ENCODE results near the gene TMCO1.
"Not testable (repeated sequence)": the region's sequence is repeated elsewhere in the genome, so short reads cannot be mapped to it uniquely, and the experiment has no call there.

The TMCO1 gene

DNA sequence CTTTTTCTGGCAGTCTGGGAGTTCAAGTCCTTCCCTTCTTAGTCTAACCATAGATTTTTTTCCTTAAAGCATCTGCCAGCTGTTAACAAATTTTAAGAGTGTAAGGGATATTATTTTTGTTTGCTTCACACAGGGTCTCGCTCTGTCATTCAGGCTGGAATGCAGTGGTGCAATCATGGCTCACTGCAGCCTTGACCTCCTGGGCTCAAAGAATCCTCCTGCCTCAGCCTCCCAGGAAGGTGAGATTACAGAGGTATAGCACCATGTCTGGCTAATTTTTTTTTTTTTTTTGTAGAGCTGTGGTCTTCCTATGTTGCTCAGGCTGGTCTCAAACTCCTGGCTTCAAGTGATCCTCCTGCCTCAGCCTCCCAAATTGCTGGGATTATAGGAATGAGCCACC, 23.8 kb downstream of the TMCO1 start:
- DNase-seq, result not testable (repeated sequence)

DNA sequence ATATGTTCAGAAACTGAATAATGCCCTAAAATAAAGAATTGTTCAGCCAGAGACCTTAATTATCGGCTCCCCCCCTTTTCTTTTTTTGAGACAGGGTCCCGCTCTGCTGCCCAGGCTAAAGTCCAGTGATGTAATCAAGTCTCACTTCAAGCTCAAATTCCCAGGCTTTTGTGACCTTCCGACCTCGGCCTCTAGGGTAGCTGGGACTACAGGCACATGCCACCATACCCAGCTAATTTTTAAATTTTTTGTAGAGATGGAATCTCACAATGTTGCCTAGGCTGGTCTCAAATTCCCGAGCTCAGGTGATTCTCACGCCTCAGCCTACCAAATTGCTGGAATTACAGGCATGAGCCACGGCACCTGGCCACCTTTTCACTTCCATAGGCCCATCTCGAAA, 26.5 kb downstream of the TMCO1 start:
- DNase-seq, result no peak

DNA sequence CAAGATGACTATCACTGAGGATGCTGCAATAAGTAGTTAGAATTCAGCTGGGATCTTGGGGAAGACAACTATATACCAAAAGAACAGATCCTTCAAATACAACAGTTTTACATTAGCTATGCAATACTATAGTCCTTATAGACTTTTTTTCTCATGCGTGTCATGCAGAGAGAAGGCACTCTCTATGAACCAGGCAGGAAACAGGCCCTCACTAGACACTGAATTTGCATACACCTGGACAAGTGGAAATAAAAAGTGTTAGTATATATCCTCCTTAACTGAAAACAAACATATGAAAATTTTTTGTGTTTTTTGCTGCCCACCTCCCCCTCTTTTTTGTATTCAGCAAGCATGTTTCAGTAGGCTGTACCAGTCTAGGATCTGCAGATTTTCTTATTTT, 29.9 kb downstream of the TMCO1 start:
- DNase-seq, result no peak

DNA sequence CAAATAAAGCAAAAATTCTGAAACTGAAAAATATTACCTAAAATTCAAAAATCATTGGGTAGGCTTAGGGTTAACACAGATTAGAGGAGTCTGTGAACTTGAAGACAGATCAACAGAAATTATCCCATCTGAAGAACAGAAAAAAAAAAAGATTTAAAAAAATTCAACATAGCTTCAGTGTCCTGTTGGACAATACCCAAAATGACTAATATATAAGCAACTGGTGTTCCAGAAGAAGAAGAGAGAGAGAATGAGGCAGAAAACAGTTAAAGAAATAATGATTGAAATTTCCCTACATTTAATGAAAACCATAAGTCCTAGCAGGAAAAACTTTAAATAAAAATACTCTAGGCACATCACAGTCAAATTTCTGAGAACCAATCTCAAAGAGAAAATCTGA, 31.5 kb downstream of the TMCO1 start:
- DNase-seq, result no peak

DNA sequence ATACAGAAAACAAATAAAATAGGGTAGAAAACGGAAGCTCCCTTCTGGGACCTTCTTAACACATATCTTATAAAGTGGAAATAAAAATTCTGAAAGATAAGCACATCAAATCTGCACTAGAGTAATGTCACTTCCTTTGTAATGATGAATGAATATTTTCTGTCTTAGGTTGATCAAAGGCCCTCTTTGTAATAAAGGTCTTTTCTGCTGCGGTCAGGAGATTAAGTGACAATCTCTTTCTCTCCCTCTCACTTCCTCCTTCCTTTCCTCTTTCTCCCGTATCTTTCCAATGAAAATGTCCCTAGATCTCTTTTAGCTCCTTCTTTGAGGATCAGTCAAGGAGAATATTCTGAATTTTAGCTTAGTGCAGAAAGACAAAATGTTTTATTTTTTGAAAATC, 33.8 kb downstream of the TMCO1 start:
- no peak for DNase-seq

DNA sequence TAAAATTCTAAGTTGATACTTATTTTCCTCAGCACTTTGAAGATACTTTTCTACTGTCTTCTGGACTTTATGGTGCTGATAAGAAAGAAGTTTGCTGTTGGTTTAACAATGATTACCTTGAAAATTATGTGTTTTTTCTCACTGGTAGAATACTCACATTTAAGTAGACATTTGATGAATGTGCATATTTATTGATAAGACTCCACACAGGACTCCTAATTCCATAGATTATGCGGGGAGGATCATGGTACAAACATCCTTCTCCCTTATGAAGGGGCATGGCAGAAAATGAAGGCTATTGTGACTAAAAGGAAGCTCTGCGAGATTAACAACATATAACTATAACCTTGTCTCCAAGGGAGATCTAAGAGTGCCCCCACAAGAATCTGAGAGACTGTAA, 41.8 kb downstream of the TMCO1 start:
- no peak for DNase-seq

DNA sequence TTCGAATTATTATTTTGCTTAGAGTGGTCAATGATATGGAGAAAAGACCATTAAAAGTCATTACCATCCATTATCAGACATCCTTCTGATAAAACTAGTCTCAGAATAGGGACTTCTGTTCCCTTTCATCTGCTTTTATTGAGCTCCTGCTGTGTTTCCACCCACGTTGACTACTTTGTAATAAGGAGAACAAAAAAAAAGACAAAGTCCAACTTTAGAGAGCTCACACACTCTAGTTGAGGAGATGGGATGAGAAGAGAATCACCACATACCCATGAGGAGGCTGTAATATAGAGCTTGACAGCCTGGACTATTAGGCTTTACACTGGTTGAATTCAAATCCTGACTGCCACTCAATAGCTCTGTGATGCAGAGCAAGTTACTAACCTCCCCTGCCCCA, 42.5 kb downstream of the TMCO1 start:
- DNase-seq, result no peak

DNA sequence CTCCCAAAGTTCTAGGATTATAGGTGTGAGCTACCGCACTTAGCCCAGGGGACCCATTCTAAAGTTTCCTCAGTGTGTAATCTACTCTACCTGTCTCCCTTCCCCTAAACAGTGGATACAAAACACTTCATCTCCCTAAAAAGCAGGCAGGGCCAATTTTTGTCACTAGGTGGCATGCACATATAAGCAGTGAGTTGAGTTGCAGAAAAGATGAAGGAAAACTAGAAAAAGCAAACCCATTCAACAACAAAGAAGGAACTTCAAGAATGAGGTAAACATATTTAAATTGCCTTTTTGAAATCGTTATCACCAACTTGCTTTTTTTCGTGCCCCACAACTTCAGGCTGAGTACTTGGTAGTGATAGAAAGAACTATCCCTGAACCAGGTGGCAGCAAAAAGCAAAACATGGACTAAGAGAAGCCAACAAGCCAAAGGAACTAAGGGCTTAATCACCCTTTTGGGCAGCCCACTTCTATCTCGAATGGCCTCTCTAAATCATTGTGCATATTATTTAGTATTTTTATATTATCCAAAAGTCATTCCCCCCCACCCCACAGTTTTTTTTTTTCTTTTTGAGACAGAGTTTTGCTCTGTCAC, 50.7 kb downstream of the TMCO1 start:
- peak; percentile 50 for DNase-seq

DNA sequence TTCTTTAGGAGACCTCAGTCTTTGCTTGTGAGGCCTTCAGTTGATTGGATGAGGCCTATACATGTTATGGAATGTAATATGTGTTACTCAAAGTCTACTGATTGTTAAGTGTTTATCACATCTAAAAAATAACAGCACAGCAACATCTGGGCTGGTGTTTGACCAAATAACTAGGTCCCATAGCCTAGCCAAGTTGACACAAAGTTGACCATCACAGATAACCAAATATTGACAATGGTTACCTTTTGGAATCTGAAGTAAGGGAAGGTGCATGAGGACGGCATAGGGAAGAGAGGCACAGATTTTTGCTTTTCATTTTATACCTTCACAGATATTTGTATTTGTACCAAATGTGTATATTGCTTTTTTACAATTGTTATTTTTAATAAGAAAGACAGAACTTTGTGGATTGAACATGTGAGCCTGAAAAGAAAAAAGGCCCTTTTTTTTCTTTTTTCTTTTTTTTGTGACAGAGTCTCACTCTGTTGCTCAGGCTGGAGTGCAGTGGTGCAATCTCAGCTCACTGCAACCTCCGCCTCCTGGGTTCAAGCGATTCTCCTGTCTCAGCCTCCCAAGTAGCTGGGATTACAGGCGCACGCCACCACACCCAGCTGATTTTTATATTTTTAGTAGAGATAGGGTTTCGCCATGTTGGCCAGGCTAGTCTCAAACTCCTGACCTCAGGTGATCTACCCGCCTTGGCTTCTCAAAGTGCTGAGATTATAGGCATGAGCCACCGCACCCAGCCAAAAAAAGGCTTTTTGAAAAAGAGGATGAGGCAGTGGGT, 52.2 kb downstream of the TMCO1 start:
- DNase-seq, result not testable (repeated sequence)

DNA sequence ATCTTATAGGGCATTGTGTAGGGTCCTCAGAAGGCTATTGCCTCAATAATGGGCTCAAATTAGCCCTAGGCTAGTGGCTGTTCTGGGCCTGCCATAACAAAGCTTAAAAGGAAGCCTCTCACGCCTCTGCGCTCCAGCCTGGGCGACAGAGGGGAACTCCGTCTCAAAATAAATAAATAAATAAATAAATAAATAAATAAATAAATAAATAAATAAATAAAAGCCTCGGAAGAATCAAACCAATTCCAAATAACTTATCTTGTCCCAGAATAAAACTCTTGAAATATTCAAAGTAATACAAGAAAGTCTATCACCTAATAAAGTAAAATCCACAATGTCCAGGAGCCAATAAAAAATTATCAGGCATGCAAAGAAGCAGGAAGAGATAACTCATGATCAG, 55.9 kb downstream of the TMCO1 start:
- no peak for DNase-seq

DNA sequence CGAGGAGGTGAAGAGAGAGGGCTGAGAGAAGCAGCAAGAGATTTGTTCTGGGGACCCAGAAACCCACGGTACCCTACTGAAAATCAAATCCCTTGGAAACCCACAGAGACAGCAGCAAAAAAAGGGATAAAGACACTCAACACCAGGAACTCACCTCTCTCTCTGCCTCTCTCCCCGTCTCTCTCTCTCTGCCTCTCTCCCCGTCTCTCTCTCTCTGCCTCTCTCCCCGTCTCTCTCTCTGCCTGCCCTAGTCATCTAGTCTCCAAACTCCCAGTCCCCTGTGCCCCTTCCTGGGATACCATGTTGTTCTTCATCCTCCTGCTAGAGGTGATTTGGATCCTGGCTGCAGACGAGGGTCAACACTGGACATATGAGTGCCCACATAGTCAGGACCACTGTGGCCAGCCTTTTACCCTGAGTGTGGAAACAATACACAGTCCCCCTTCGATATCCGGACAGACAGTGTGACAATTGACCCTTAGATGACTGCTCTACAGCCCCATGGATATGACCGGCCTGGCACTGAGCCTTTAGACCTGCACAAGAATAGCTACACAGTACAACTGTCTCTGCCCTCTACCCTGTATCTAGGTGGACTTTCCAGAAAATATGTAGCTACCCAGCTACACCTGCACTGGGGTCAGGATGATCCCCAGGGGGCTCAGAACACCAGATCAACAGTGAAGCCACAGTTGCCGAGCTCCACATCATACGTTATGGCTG, 60.5 kb downstream of the TMCO1 start:
- DNase-seq, result no peak

DNA sequence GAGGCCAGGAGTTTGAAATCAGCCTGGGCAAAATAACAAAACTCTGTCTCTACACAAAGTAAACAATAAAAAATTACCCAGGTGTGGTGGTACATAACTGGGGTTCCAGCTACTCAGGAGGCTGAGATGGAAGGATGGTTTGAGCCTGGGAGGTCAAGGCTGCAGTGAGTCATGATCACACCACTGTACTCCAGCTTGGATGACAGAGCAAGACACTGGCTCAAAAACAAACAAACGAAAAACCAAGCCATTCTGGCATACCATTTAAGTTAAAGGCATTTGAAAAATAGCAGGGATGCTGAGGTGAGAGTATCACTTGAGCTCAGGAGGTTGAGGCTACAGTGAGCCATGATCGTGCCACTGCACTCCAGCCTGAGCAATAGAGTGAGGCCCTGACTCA, 65.0 kb downstream of the TMCO1 start:
- no peak for DNase-seq

DNA sequence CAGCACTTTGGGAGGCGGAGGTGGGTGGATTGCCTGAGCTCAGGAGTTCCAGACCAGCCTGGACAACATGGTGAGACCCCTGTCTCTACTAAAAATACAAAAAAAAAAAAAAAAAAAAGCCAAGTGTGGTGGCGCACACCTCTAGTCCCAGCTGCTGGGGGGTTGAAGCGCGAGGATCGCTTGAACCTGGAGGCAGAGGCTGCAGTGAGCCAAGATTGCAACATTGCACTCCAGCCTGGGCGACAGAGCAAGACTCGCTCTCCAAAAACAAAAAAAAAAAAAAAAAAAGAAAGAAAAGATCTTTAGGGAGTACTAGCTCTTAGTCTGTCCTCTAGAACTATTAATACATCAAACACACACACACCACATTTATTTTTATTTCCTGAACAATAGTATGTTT, 66.7 kb downstream of the TMCO1 start:
- DNase-seq, result not testable (repeated sequence)

DNA sequence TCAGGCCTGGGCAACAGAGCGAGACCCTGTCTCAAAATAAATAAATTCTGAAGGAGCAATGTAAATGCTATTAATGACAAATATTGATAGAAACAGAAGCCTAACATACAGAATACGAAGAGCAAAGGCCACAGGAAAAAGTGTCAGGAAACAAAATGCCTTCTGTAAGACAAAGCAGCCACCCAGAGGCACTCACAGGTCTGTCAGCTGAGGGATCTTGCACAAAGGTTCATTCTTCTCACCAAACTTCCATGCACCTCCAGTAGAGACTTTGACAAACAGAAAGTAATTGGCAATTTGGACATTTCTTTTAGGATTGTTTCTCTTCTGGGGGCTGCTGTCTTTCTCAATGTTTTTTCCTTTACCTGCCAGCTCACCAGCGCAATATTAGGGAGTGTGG, 69.1 kb downstream of the TMCO1 start:
- no peak for DNase-seq

DNA sequence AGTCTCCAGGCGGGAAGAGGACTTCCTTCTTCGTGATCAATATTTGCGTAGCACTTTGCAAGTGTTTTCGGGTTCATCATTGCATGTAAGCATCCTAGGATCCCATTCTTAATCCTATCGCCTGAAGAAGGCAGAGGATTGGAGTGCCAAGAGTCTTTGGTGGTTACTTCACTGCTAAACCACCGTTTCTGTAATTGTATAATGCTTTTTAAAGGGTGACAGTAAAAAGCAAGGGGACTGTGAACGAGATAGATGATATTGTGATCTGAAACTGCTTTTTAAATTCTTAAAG, 70.0 kb downstream of the TMCO1 start:
- no peak for DNase-seq

DNA sequence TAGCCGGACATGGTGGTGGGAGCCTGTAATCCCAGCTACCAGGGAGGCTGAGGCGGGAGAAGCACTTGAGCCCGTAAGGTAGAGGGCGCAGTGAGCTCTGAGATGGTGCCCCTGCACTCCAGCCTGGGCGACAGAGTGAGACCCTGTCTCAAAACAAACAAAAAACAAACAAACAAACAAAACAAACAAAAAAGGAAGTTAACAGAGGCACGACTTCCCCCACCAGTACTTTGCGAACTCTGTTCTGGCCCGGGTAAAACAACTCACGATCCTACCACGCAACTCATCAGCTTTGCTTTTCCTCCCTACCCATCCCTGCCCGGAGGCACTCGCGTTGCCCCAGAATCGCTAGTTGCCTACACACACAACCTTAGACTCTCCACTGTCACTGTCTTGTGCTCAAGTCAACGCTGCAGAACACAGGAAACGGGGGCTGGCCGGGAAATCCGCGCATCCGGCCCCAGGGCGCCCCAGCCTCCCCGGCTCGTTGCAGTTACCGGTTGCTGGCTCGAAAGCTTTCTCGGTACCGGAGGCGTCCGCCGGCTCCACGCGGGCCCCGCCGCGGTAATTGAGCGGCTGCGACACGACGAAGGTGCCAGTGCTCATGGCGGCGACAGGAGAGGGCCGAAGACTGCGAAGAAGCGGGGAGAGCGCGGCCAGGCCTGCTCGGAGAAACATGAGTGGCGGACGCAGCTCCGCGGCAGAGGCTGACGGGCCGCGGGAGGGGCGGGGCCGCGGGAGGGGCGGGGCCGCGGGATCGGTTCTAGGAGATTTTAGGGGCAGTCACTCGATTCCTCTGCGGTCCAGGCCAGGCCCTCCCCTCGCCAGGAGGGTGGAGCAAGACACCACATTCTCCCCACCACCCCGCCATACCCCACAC, 70.5 kb downstream of the TMCO1 start, which contains the start of gene ALDH9A1:
Gene ALDH9A1 (minus strand): TSS at position 682 of the 880 bp plus-strand sequence. CDS start 4 bp downstream, at position 678.
- peak; percentile 85 for DNase-seq

DNA sequence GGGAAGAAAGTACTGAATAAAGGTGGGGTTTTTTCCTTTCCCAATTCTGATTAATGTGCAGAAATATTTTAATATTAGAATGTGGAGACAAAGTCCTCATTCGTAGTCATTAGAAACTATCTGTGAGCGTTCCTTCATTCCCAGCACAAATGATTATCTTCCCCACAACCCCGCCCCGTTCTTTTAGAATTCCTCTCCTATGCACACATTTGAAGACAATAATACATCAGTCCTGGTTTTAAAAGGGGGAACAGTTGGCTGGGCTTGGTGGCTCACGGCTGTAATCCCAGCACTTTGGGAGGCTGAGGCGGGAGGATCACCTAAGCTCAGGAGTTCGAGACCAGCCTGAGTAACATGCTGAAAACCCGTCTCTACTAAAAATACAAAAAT, 71.2 kb downstream of the TMCO1 start:
- no peak for DNase-seq

DNA sequence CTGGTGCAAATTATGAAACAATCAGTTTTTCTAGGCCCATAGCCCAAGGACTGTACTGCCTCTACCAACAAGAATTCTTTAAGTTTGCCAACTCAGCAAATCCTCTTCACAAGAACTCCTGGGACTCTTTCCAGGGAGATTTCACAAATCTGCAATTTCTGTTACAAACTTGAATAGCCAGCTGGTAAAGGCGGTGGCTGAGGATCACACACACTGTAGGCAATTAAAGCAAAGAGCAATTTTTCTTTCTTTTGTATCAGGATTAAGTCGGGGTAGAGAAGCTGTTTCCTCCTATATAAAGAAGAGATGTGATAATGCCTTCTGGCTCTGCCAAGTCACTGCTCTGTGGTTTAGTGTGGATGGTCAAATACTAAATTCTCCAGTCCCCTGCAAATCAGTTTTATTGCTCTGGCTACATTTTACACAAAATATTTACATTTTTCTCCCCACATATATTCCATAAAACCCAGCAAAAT, 72.0 kb downstream of the TMCO1 start:
- DNase-seq, result no peak

DNA sequence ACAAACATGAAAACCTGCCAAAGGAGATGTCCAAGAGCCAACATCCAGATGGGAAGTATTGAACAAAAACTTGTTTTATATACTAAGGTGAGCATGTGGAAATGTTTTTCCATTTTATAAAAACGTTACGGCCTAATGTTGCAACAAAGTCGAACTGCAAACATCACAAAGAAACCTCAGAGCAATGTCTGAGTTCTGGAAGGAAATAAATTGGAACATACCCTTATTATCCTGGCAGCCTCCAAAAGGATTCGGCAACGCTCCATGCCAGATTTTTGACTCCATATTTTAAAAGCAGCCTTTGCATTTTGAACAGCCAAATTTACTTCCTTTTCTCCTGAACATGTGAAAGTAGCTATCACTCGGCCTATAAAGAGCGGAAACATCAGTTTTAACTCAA, 73.6 kb downstream of the TMCO1 start:
- DNase-seq, result no peak

DNA sequence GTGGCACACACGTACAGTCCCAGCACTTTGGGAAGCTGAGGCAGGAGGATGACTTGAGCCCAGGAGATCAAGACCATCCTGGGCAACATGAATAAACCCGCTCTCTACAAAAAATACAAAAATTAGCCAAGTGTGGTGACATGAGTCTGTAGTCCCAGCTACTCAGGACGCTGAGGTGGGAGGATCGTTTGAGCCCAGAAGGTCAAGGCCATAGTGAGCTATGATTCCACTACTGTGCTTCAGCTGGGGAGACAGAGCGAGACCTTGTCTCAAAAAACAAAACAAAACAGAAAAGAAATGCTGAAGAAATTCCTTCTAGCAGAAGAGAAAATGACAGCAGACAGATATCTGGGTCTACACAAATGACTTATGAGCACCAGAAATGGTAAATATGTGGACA, 80.6 kb downstream of the TMCO1 start:
- DNase-seq, result no peak

DNA sequence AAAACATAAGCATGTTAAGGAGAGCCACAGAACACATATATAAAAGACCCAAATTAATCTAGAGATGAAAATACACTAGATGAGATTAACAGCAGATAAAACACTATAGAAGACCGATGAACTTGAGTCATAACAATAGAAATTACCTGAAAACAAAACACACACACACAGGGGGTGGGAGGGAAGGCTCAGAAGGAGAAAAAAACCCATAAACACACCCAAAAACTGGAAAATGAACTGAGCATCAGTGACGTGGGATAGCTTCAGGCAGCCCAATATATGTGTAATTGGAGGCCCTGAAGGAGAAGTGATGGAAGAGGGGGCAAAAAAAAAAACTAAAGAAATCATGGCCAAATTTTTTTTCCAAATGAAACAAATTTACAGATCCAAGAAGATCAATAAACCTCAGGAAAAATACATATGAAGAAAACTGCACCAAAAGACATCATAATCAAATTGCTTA, 81.7 kb downstream of the TMCO1 start:
- DNase-seq, result no peak

DNA sequence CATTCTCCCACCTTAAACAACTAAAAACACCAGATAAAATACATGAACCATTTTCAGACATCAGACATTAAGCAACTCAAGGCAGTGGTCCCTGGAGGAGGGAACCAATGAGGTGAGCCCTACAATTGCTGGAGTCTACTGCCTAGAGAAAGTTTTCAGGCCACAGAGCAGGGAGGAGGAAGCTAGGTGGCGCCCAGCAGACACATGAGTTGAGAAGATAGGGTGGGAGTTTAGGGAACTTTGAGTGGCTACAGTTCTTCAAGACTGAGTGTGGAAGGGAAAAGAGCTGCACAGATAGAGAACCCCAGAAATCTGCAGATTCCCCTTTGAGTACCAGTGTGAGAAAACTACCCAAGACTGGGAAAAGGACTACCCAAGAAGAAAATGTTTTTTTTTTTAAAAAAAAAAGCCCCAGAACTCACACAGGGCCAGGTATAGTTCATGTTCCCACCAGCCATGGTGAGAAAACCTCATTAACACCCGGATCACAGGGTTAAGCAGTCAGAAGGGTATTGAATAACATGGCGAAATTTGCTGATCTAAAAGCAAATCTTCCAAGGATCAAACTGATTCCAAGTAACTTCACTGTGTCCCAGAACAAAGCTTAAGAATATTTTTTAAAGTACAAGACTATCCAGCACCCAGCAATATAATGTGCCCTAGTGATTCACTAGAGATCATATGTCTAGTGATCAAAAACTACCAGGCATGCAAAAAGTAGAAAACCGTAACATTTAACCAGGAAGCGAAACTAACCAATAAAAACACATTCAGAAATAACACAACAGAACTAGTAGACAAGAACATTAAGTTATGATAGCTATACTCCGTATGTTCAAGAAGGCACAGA, 82.3 kb downstream of the TMCO1 start:
- peak; percentile 5 for DNase-seq
